ENCODE measurements around the gene ERC2.

DNA sequence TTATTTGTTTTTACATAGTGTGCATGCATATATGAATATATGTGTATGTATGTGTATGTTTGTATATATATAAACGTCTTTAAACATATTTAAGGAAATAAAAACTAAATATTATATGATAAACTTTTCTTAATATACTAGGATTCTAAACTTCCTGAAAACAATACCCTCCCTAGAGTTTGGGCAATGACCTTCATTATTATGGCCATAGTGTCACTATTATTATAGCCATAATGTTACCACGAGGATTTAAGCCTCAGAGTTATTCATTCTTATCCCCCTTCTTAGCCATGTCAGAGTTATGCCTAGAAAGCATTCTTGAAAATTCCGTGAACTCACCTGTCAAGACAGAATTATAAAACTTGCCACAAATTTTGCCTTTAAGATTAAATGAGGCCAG is 335.5 kb downstream of the ERC2 start:
- no peak for TF ChIP-seq SMC3 (IDR thresholded peaks at IDR 0.05)
- TF ChIP-seq RFX5 (IDR thresholded peaks at IDR 0.05) = no peak
- no peak for TF ChIP-seq POLR2A (IDR thresholded peaks at IDR 0.05; ENCODE audit: low read length)
- TF ChIP-seq, protein P1, sequence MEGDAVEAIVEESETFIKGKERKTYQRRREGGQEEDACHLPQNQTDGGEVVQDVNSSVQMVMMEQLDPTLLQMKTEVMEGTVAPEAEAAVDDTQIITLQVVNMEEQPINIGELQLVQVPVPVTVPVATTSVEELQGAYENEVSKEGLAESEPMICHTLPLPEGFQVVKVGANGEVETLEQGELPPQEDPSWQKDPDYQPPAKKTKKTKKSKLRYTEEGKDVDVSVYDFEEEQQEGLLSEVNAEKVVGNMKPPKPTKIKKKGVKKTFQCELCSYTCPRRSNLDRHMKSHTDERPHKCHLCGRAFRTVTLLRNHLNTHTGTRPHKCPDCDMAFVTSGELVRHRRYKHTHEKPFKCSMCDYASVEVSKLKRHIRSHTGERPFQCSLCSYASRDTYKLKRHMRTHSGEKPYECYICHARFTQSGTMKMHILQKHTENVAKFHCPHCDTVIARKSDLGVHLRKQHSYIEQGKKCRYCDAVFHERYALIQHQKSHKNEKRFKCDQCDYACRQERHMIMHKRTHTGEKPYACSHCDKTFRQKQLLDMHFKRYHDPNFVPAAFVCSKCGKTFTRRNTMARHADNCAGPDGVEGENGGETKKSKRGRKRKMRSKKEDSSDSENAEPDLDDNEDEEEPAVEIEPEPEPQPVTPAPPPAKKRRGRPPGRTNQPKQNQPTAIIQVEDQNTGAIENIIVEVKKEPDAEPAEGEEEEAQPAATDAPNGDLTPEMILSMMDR (IDR thresholded peaks at IDR 0.05) = no peak
- TF ChIP-seq HDAC2 (IDR thresholded peaks at IDR 0.05) = no peak
- TF ChIP-seq, protein P2, sequence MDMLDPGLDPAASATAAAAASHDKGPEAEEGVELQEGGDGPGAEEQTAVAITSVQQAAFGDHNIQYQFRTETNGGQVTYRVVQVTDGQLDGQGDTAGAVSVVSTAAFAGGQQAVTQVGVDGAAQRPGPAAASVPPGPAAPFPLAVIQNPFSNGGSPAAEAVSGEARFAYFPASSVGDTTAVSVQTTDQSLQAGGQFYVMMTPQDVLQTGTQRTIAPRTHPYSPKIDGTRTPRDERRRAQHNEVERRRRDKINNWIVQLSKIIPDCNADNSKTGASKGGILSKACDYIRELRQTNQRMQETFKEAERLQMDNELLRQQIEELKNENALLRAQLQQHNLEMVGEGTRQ (IDR thresholded peaks at IDR 0.05) = no peak
